Esophagus (tissue), 2 donors: ENCODE measurements around the gene MRPL53. TPM values are rescaled to one million over a fixed set of nuclear protein-coding genes. Genes with fewer than 3 reads are reported as not detected.

Source experiments
- H3K27ac ChIP-seq, 2 donors: one replicate each; pipeline ENCODE4 v1.5.1; 2013; ENCODE audit warnings: low read depth in 2 of 2, mild to moderate bottlenecking in 2 of 2, inconsistent platforms in 1 of 2, low read length in 1 of 2, moderate library complexity in 1 of 2
- H3K27me3 ChIP-seq, 2 donors: one replicate each; pipeline ENCODE4 v1.6.1; 2013; ENCODE audit warnings: low read length in 2 of 2, control low read depth in 1 of 2, mild to moderate bottlenecking in 1 of 2; ENCODE audit not compliant: insufficient read depth in 2 of 2, control insufficient read depth in 1 of 2
- H3K36me3 ChIP-seq, 2 donors: one replicate each; pipeline ENCODE4 v1.6.1; 2013; ENCODE audit warnings: low read length in 1 of 2; ENCODE audit not compliant: control insufficient read depth in 2 of 2, insufficient read depth in 2 of 2
- H3K4me1 ChIP-seq, 2 donors: one replicate each; pipeline ENCODE4 v1.6.1; 2013; ENCODE audit warnings: low read length in 1 of 2; ENCODE audit not compliant: control insufficient read depth in 2 of 2, insufficient read depth in 2 of 2
- H3K4me3 ChIP-seq, 2 donors: one replicate each; pipeline ENCODE4 v1.5.1; 2013; ENCODE audit warnings: low read length in 2 of 2, mild to moderate bottlenecking in 2 of 2, low read depth in 1 of 2, moderate library complexity in 1 of 2
- H3K9me3 ChIP-seq, 2 donors: one replicate each; pipeline ENCODE4 v1.6.1; 2013; ENCODE audit warnings: mild to moderate bottlenecking in 2 of 2, low read depth in 1 of 2, low read length in 1 of 2, moderate library complexity in 1 of 2; ENCODE audit not compliant: control insufficient read depth in 2 of 2, insufficient read depth in 1 of 2
- WGBS, 2 donors: extraction: QIAGEN DNeasy Blood & Tissue Kit; methylation state at CpG; one replicate each; pipeline ENCODE4 v1.1.7; 2013; 5-methylcytosine and 5-hydroxymethylcytosine counted together
- polyA plus RNA-seq, 2 donors: library from polyadenylated mRNA; stranded (reverse); fragments of 200-250 nt; gene quantifications; one replicate each; pipeline ENCODE4 v1.2.3, GENCODE V29; 2013
- donor health status: healthy with polysubstance abuse.
- donor health status: Bipolar disorder and iron deficiency.

MRPL53 gene
- polyA plus RNA-seq = 10 to 100 TPM; 60.6 to 72.3 TPM

- H3K9me3 ChIP-seq = no peaks in the 10 kb centered on the region
- WGBS, 2 donors = 0 to 1% methylated on average over 66 of the region's 66 CpGs
- H3K36me3 ChIP-seq = peaks cover 0 to 14% of the 10 kb centered on the region in 2 donors
- no peaks in the 10 kb centered on the region for H3K27me3 ChIP-seq
- peaks cover 4 to 5% of the 10 kb centered on the region in 2 donors for H3K4me1 ChIP-seq
- H3K4me3 ChIP-seq = peak within 1 kb of the TSS; percentile 77 to 84
- peak within 1 kb of the TSS; percentile 95 to 99 for H3K27ac ChIP-seq
These were observed at the start of gene MRPL53 for GRCh38 chr2:74472086-74472944. Gene MRPL53, minus strand, starts transcription at chr2:74472680. Its CDS starts 20 bp downstream, at chr2:74472660.

GRCh38 chr2:74516650-74517049 lies 44.2 kb upstream of the MRPL53 start:
- H3K27me3 ChIP-seq = peaks cover 4 to 34% of the 10 kb centered on the region in 2 donors
- no peaks in the 10 kb centered on the region for H3K36me3 ChIP-seq
- H3K9me3 ChIP-seq = peaks cover 0 to 8% of the 10 kb centered on the region in 2 donors
- no peak overlapping the region for H3K27ac ChIP-seq
- WGBS, 2 donors = 62 to 67% methylated on average over 13 of the region's 13 CpGs
- peaks cover 18 to 20% of the 10 kb centered on the region in 2 donors for H3K4me1 ChIP-seq
- peak overlapping the region in 1 of 2 donors; percentile 20 for H3K4me3 ChIP-seq

GRCh38 chr2:74515981-74516633 lies 43.6 kb upstream of the MRPL53 start:
- H3K4me3 ChIP-seq = peak overlapping the region; percentile 20 to 24
- H3K9me3 ChIP-seq = peaks cover 0 to 8% of the 10 kb centered on the region in 2 donors
- peaks cover 18 to 20% of the 10 kb centered on the region in 2 donors for H3K4me1 ChIP-seq
- no peaks in the 10 kb centered on the region for H3K36me3 ChIP-seq
- no peak overlapping the region for H3K27ac ChIP-seq
- 7 to 11% methylated on average over 70 to 72 of the region's 72 CpGs for WGBS, 2 donors
- peaks cover 4 to 34% of the 10 kb centered on the region in 2 donors for H3K27me3 ChIP-seq

DNA sequence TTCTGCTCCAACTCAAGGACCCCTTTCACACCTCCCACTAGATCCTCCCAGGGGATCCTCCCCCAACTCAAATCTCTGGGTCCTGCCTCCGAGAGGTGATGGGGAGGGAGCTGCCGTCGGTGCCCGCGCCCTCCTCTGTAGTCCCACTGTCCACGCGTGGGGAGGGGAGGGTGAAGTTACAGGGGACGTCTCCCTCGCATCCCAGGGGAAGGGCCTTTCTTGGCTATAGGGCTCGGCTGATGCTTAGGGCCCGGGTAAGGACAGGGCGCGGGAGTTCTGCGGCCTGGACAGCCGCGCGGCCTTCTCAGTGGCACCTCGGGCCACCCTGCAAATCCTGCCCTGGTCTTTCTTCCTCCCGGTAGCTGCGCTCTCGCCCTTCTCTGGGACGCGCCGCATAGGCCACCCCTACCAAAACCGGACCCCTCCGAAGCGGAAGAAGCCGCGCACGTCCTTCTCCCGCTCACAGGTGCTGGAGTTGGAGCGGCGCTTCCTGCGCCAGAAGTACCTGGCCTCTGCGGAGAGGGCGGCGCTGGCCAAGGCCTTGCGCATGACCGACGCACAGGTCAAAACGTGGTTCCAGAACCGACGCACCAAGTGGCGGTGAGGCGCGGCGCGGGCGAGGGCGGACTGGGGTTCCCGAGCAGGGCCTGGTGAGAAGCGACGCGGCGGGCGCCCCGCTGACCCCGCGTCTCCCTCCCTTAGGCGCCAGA lies 42.9 kb upstream of the MRPL53 start:
- Histone ChIP-seq H3K27me3 (peaks cover 4 to 34% of the 10 kb centered on the region in 2 donors), H3K4me3 (peak overlapping the region; percentile 13 to 20), H3K9me3 (peaks cover 0 to 8% of the 10 kb centered on the region in 2 donors), H3K27ac (no peak overlapping the region), H3K36me3 (no peaks in the 10 kb centered on the region), H3K4me1 (peaks cover 18 to 20% of the 10 kb centered on the region in 2 donors)
- 6 to 7% methylated on average over 59 to 60 of the region's 60 CpGs for WGBS, 2 donors

- Histone ChIP-seq H3K4me1 (peaks cover 18 to 20% of the 10 kb centered on the region in 2 donors), H3K36me3 (no peaks in the 10 kb centered on the region), H3K27ac (no peak within 1 kb of the TSS), H3K4me3 (no peak within 1 kb of the TSS), H3K9me3 (peaks cover 0 to 8% of the 10 kb centered on the region in 2 donors), H3K27me3 (peaks cover 4 to 34% of the 10 kb centered on the region in 2 donors)
- WGBS, 2 donors = 4% methylated on average over 69 to 82 of the region's 82 CpGs
These were observed 42.1 kb upstream of the MRPL53 start, which contains the start of gene TLX2 for GRCh38 chr2:74514368-74515270. Gene TLX2, plus strand, starts transcription at chr2:74514450. Its CDS starts 357 bp downstream, at chr2:74514807.

DNA sequence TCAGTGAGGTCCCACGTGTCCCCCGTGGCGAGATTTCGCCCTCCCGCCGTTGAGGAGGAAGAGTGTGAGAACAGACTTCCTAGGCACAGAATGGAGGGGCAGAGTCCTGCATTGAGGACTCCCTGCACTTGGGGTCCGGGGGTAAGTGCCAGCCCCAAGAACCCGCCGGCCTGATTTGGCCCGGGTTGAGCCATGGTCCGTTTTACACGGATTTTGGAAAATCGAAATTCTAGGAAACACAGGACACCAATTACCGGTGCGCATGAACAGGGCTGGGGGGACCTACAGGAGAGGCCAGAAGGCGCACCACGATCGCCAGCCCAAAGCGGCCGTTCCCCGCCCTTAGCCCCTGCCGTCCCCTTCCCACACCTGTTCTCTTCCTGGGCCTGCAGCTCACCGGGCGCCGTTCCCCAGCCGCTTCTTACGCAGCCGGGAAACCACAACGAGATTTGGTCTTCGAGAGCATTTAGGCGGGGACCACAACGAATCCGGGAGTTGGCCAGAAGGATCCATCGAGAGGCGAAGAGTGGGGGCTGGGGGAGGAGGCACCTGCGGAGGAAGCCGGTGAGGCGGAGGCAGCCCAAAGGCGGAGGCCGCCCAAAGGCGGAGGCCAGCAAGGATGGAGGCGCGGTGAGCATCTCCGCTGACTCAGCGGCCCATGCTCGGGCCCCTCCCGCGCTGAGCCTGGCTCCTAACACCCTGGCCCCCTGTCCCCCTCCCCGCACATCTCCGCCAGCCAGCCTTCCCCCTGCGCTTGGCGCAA lies 41.3 kb upstream of the MRPL53 start:
- Histone ChIP-seq H3K9me3 (peaks cover 0 to 8% of the 10 kb centered on the region in 2 donors), H3K36me3 (no peaks in the 10 kb centered on the region), H3K27me3 (peaks cover 4 to 34% of the 10 kb centered on the region in 2 donors), H3K27ac (no peak overlapping the region), H3K4me1 (peaks cover 18 to 20% of the 10 kb centered on the region in 2 donors), H3K4me3 (no peak overlapping the region)
- WGBS, 2 donors = 8 to 10% methylated on average over 46 to 52 of the region's 52 CpGs

DNA sequence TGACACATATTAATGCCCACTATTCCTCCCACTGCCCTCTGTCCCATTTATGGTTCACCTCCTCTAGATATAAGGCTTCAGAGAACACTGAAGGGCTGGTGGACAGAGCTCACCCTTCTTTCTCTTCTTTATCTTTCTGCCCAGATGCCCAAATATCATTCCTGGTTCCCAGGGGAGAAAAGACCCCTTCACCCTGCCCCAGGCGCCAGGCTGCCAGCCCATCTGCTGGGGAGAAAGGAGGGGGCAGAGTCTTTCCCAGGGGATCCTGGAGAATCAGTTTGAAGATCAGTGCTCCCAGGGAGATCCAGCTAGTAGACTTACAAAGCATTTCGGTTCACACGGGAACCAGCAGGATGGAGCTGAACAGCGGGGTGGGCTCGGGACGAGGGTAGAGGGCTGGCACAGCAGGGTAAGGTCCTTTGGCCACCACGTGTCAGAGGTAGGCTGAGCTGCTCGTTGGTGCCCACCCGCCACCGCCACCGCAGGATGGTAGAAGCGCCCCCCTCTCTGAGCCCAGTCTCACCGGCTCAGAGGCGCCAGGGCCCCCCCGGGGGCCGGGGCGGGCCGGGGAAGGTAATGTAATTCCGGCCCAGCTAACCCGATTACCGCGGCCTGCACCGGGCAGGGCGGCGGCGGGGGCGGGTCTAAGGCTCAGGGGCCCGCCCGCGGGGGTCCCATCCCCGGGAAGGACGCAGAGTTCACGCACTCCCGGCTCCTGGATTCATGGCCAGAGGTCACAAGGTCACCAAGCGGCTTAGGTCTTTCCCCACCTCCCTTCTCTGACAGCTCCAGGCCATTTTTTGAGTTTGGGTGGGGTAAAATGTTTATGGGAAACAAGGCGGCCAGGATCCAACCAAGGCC lies 40.5 kb upstream of the MRPL53 start:
- Histone ChIP-seq H3K4me3 (no peak overlapping the region), H3K4me1 (peaks cover 18 to 20% of the 10 kb centered on the region in 2 donors), H3K9me3 (peaks cover 0 to 8% of the 10 kb centered on the region in 2 donors), H3K27me3 (peaks cover 4 to 34% of the 10 kb centered on the region in 2 donors), H3K27ac (no peak overlapping the region), H3K36me3 (no peaks in the 10 kb centered on the region)
- WGBS, 2 donors = 13% methylated on average over 35 to 36 of the region's 36 CpGs
